K562 (cell line): ENCODE measurements around the gene GMDS. TPM values are rescaled to one million over a fixed set of nuclear protein-coding genes. Genes with fewer than 3 reads are reported as not detected.

Experiments used
- ATAC-seq: fragments of 200-7000 bp; cut with Tn5 transposase; 3 replicates; pipeline ENCODE4 v1.9.1; 2020; ENCODE audit warnings: moderate library complexity
- BruUV-seq: library from RNA; stranded (reverse); fragments of 400-500 nt; replicated peaks from 2 replicates; lab custom pipeline; 2021; lab: Mats Ljungman, UMichigan
- CTCF ChIA-PET: fragments of 300-600 bp; formaldehyde crosslinking; extraction: SDS; loops from one replicate; lab custom pipeline; 2021; ENCODE audit warnings: low intra/inter-chr PET ratio; lab: Yijun Ruan, JAX
- POLR2A ChIA-PET: fragments of 300-600, 350-650 bp; sonication (Branson Sonifier 250); formaldehyde crosslinking; extraction: SDS; loops from one replicate; lab custom pipeline; 2021; ENCODE audit warnings: antibody characterized with exemption, inconsistent platforms; lab: Yijun Ruan, JAX
- DNase-seq, 4 experiments: peaks; one replicate each; pipeline versions ENCODE4 v3.0.0 to v3.0.0-alpha.2; 2011 to 2018; ENCODE audit warnings: low spot score in 3 of 4, mixed read lengths in 3 of 4; ENCODE audit errors: extremely low read depth in 1 of 4
- FAIRE-seq: peaks from 2 replicates; lab custom pipeline; 2011; peaks lifted over from hg19 to GRCh38; lab: Jason Lieb, UNC
- H2AFZ ChIP-seq: 2 replicates; pipeline ENCODE4 v1.6.0; 2011; ENCODE audit warnings: low read depth, low read length, control low read depth, inconsistent platforms
- H3K27ac ChIP-seq: fragments of 200-600 bp; 3 replicates; pipeline ENCODE4 v1.8.0; 2011; ENCODE audit warnings: low read depth, mild to moderate bottlenecking, control low read depth, inconsistent platforms, low read length, moderate library complexity, mixed read lengths; ENCODE audit errors: extremely low read depth
- H3K27me3 ChIP-seq, 2 experiments: fragments of 300-600 bp in 1 of 2; 2 replicates in 1 of 2; 3 replicates in 1 of 2; pipeline versions ENCODE4 v1.6.0 to v1.8.0; 2011; ENCODE audit warnings: inconsistent platforms in 2 of 2, low read length in 2 of 2, mild to moderate bottlenecking in 1 of 2, mixed read lengths in 1 of 2, moderate library complexity in 1 of 2; ENCODE audit not compliant: control insufficient read depth in 2 of 2, insufficient read depth in 2 of 2
- H3K36me3 ChIP-seq: fragments of 300-600 bp; 3 replicates; pipeline ENCODE4 v1.8.0; 2011; ENCODE audit warnings: mild to moderate bottlenecking, low read length, inconsistent platforms; ENCODE audit not compliant: control insufficient read depth, insufficient read depth
- H3K4me1 ChIP-seq, 2 experiments: fragments of 200-600 bp in 1 of 2; replicated peaks in 1 of 2; 2 replicates in 1 of 2; 3 replicates in 1 of 2; pipeline versions ENCODE4 v1.5.1 to v1.8.0; 2011; ENCODE audit warnings: inconsistent platforms in 2 of 2, low read length in 2 of 2, mild to moderate bottlenecking in 1 of 2, mixed read lengths in 1 of 2, moderate library complexity in 1 of 2; ENCODE audit not compliant: control insufficient read depth in 2 of 2, insufficient read depth in 2 of 2
- H3K4me2 ChIP-seq: 2 replicates; pipeline ENCODE4 v1.6.1; 2011; ENCODE audit warnings: low read length, control low read depth, inconsistent platforms, mixed read lengths; ENCODE audit not compliant: insufficient read depth
- H3K4me3 ChIP-seq: fragments of 200-600 bp; sonication (generic), shearing (Covaris generic); 2 replicates; pipeline ENCODE4 v1.5.1; 2016; ENCODE audit warnings: control low read depth, inconsistent platforms
- H3K79me2 ChIP-seq: fragments of 200-600 bp; 3 replicates; pipeline ENCODE4 v1.8.0; 2011; ENCODE audit warnings: low read length, inconsistent platforms; ENCODE audit not compliant: control insufficient read depth, insufficient read depth
- H3K9ac ChIP-seq, 2 experiments: 2 replicates each; pipeline versions ENCODE4 v1.6.0 to v1.6.1; 2011; ENCODE audit warnings: low read depth in 2 of 2, low read length in 2 of 2, control low read depth in 1 of 2, inconsistent platforms in 1 of 2, mild to moderate bottlenecking in 1 of 2, mixed read lengths in 1 of 2; ENCODE audit not compliant: insufficient read depth in 1 of 2
- H3K9me1 ChIP-seq: one replicate; pipeline ENCODE4 v1.6.0; 2011; ENCODE audit warnings: inconsistent platforms, mild to moderate bottlenecking, low read length, moderate library complexity; ENCODE audit not compliant: control insufficient read depth, insufficient read depth
- H3K9me3 ChIP-seq: replicated peaks from 2 replicates; pipeline ENCODE4 v1.5.1; 2011; ENCODE audit warnings: low read depth, low read length, inconsistent platforms; ENCODE audit not compliant: control insufficient read depth, insufficient read depth
- H4K20me1 ChIP-seq: replicated peaks from 2 replicates; pipeline ENCODE4 v1.6.1; 2011; ENCODE audit warnings: low read length, inconsistent platforms, mixed read lengths; ENCODE audit not compliant: control insufficient read depth, insufficient read depth
- CBX5 ChIP-seq: IDR thresholded peaks from 2 replicates; pipeline ENCODE4 v1.6.1; 2014; ENCODE audit warnings: low read depth, borderline replicate concordance
- CREBBP ChIP-seq: IDR thresholded peaks from one replicate; pipeline ENCODE4 v1.6.1; 2012; ENCODE audit warnings: low read depth, mild to moderate bottlenecking, control low read depth, inconsistent platforms, low read length
- HNRNPH1 ChIP-seq: fragments of 200-400 bp; formaldehyde crosslinking; optimal IDR thresholded peaks from 2 replicates; pipeline ENCODE3; 2017; ENCODE audit warnings: low read depth, mild to moderate bottlenecking, low read length, moderate library complexity
- HNRNPUL1 ChIP-seq: fragments of 200-400 bp; formaldehyde crosslinking; IDR thresholded peaks from 2 replicates; pipeline ENCODE4 v1.6.1; 2017; ENCODE audit warnings: low read length
- RBM22 ChIP-seq: fragments of 200-400 bp; formaldehyde crosslinking; IDR thresholded peaks from 2 replicates; pipeline ENCODE4 v1.6.1; 2018; ENCODE audit warnings: low read length, low read depth; ENCODE audit not compliant: poor library complexity, severe bottlenecking
- SRSF3 ChIP-seq: fragments of 200-400 bp; formaldehyde crosslinking; IDR thresholded peaks from 2 replicates; pipeline ENCODE4 v1.6.1; 2016; ENCODE audit warnings: mild to moderate bottlenecking, low read length, moderate library complexity; ENCODE audit not compliant: insufficient read depth
- ZFX ChIP-seq: sonication (generic); formaldehyde crosslinking; IDR thresholded peaks from 2 replicates; pipeline ENCODE4 v1.8.0; 2022; ENCODE audit warnings: mild to moderate bottlenecking, missing genetic modification reagents, moderate library complexity
- ZNF12 ChIP-seq: sonication (generic); formaldehyde crosslinking; IDR thresholded peaks from 2 replicates; pipeline ENCODE4 v1.4.0; 2020; ENCODE audit warnings: mild to moderate bottlenecking, missing genetic modification reagents
- ZNF77 ChIP-seq: fragments of 250-450 bp; sonication (Bioruptor Pico); IDR thresholded peaks from 2 replicates; pipeline ENCODE4 v1.5.0; 2020
- WGBS: fragments of 100-300 bp; shearing (Covaris generic); methylation state at CpG from one replicate; pipeline ENCODE4 v1.1.6; 2016; ENCODE audit warnings: low coverage, mixed read lengths; ENCODE audit not compliant: insufficient coverage; ENCODE audit errors: missing lambda C conversion rate; 5-methylcytosine and 5-hydroxymethylcytosine counted together
- in situ Hi-C: fragments of 300-500 bp; cut with MboI; formaldehyde crosslinking; loops from 4 replicates; pipeline ENCODE4 v1.15.0; 2018; ENCODE audit warnings: inconsistent platforms, mixed read lengths
- intact Hi-C: fragments of 100-400 bp; cut with micrococcal nuclease; formaldehyde crosslinking; loops from 2 replicates; pipeline ENCODE4 v1.14.2; 2022
- polyA plus RNA-seq, 8 experiments: library from polyadenylated mRNA; depleted of rRNA in 4 of 8; stranded (reverse) in 5 of 8; unstranded in 3 of 8; fragments of >200 nt; fragmentation: Nextera tagmentation in 2 of 8; fragmentation: Illumina TruSeq in 1 of 8; extraction: Ambion mirVana in 2 of 8; extraction: Trizol in 1 of 8; gene quantifications; 2 replicates each; pipeline versions ENCODE4 v1.2.1 to v1.2.3, GENCODE V29; 2011 to 2014; ENCODE audit warnings: inconsistent platforms in 1 of 8, missing spikeins in 1 of 8
- total RNA-seq, 7 experiments: library from RNA; depleted of rRNA in 6 of 7; stranded (reverse); fragments of >200 nt in 6 of 7; fragmentation: Illumina TruSeq in 2 of 7; extraction: Trizol in 2 of 7; gene quantifications; 2 replicates each; pipeline versions ENCODE4 v1.2.1 to v1.2.3, GENCODE V29; 2011 to 2021; ENCODE audit warnings: low replicate concordance in 1 of 7
- TF ChIP-seq, protein P1 (sequence below): fragments of 450-650 bp; formaldehyde crosslinking; IDR thresholded peaks from 2 replicates; pipeline ENCODE4 v1.4.0; 2022; ENCODE audit warnings: missing genetic modification characterization
- TF ChIP-seq, protein P2 (sequence below): fragments of 450-650 bp; IDR thresholded peaks from 2 replicates; pipeline ENCODE4 v1.6.1; 2016; ENCODE audit warnings: mild to moderate bottlenecking, moderate library complexity

The GMDS gene
- total and polyA plus RNA-seq, 9 of the 15 experiments (the other 6 are each of a cell fraction or from before 2014, with no cell fraction given): 0.48 to 31.8 (median 13.4) TPM

DNA sequence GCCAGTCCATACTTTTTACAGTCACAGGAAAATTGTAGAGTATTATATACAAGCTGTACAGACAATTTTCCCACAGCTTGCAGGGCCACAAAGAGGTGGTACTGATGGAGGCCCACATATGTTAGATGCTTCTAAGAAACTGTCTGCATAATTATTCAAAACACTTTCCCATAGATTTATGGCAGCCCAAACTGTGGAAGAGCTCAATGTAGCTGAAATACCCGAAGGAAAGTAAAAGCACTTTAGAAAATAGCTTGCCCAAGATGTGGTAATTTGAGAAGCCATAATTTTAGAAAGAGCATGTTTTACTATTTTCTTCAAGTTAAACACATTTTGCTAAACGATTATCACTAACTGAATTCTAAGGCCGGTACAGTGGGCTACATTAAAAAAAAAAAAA, 36.9 kb downstream of the GMDS start:
- no TSS peak for BruUV-seq
- no peaks in the 10 kb centered on the region for H3K9me3 ChIP-seq
- H3K36me3 ChIP-seq: no peaks in the 10 kb centered on the region
- H3K4me1 ChIP-seq: no peaks in the 10 kb centered on the region
- peaks cover 4% of the 10 kb centered on the region for H4K20me1 ChIP-seq
- DNase-seq (no peak), FAIRE-seq (no peak), ATAC-seq (no peak)
- H2AFZ ChIP-seq: no peak overlapping the region
- in situ Hi-C loops: no loop called here
- peaks cover 0 to 4% of the 10 kb centered on the region in 2 experiments; a peak in 4 of 5 replicates for H3K27me3 ChIP-seq
- no peak overlapping the region for H3K27ac ChIP-seq
- CTCF ChIA-PET: interaction anchor here (1.0 to 1.8 kb wide), 2 partner anchors 145 to 240 kb away, joined by 5 to 17 read pairs; no protein-coding TSS in a partner anchor
- POLR2A ChIA-PET: interaction anchor here (0.9 to 2.0 kb wide), 4 partner anchors 9 to 41 kb away, joined by 3 to 7 read pairs (median 4); no protein-coding TSS in a partner anchor
- H3K4me2 ChIP-seq: no peak overlapping the region
- no peaks in the 10 kb centered on the region for H3K9me1 ChIP-seq
- H3K9ac ChIP-seq: no peak overlapping the region
- no peaks in the 10 kb centered on the region for H3K79me2 ChIP-seq
- H3K4me3 ChIP-seq: no peak overlapping the region
- 1% methylated on average over 3 of the region's 3 CpGs for WGBS
- intact Hi-C loops: loop anchor here (5.0 to 10.0 kb wide), 2 partner anchors 239 to 426 kb away; no protein-coding TSS in a partner anchor
- TF ChIP-seq ZNF12 (CRISPR knock-in tag): no peak
- no peak for TF ChIP-seq HNRNPH1
- TF ChIP-seq, protein P1, sequence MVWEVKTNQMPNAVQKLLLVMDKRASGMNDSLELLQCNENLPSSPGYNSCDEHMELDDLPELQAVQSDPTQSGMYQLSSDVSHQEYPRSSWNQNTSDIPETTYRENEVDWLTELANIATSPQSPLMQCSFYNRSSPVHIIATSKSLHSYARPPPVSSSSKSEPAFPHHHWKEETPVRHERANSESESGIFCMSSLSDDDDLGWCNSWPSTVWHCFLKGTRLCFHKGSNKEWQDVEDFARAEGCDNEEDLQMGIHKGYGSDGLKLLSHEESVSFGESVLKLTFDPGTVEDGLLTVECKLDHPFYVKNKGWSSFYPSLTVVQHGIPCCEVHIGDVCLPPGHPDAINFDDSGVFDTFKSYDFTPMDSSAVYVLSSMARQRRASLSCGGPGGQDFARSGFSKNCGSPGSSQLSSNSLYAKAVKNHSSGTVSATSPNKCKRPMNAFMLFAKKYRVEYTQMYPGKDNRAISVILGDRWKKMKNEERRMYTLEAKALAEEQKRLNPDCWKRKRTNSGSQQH (CRISPR knock-in tag): no peak
- no peak for TF ChIP-seq ZNF77 (CRISPR knock-in tag)
- TF ChIP-seq SRSF3: no peak
- no peak for TF ChIP-seq CBX5
- TF ChIP-seq RBM22: no peak
- no peak for TF ChIP-seq HNRNPUL1
- TF ChIP-seq, protein P2, sequence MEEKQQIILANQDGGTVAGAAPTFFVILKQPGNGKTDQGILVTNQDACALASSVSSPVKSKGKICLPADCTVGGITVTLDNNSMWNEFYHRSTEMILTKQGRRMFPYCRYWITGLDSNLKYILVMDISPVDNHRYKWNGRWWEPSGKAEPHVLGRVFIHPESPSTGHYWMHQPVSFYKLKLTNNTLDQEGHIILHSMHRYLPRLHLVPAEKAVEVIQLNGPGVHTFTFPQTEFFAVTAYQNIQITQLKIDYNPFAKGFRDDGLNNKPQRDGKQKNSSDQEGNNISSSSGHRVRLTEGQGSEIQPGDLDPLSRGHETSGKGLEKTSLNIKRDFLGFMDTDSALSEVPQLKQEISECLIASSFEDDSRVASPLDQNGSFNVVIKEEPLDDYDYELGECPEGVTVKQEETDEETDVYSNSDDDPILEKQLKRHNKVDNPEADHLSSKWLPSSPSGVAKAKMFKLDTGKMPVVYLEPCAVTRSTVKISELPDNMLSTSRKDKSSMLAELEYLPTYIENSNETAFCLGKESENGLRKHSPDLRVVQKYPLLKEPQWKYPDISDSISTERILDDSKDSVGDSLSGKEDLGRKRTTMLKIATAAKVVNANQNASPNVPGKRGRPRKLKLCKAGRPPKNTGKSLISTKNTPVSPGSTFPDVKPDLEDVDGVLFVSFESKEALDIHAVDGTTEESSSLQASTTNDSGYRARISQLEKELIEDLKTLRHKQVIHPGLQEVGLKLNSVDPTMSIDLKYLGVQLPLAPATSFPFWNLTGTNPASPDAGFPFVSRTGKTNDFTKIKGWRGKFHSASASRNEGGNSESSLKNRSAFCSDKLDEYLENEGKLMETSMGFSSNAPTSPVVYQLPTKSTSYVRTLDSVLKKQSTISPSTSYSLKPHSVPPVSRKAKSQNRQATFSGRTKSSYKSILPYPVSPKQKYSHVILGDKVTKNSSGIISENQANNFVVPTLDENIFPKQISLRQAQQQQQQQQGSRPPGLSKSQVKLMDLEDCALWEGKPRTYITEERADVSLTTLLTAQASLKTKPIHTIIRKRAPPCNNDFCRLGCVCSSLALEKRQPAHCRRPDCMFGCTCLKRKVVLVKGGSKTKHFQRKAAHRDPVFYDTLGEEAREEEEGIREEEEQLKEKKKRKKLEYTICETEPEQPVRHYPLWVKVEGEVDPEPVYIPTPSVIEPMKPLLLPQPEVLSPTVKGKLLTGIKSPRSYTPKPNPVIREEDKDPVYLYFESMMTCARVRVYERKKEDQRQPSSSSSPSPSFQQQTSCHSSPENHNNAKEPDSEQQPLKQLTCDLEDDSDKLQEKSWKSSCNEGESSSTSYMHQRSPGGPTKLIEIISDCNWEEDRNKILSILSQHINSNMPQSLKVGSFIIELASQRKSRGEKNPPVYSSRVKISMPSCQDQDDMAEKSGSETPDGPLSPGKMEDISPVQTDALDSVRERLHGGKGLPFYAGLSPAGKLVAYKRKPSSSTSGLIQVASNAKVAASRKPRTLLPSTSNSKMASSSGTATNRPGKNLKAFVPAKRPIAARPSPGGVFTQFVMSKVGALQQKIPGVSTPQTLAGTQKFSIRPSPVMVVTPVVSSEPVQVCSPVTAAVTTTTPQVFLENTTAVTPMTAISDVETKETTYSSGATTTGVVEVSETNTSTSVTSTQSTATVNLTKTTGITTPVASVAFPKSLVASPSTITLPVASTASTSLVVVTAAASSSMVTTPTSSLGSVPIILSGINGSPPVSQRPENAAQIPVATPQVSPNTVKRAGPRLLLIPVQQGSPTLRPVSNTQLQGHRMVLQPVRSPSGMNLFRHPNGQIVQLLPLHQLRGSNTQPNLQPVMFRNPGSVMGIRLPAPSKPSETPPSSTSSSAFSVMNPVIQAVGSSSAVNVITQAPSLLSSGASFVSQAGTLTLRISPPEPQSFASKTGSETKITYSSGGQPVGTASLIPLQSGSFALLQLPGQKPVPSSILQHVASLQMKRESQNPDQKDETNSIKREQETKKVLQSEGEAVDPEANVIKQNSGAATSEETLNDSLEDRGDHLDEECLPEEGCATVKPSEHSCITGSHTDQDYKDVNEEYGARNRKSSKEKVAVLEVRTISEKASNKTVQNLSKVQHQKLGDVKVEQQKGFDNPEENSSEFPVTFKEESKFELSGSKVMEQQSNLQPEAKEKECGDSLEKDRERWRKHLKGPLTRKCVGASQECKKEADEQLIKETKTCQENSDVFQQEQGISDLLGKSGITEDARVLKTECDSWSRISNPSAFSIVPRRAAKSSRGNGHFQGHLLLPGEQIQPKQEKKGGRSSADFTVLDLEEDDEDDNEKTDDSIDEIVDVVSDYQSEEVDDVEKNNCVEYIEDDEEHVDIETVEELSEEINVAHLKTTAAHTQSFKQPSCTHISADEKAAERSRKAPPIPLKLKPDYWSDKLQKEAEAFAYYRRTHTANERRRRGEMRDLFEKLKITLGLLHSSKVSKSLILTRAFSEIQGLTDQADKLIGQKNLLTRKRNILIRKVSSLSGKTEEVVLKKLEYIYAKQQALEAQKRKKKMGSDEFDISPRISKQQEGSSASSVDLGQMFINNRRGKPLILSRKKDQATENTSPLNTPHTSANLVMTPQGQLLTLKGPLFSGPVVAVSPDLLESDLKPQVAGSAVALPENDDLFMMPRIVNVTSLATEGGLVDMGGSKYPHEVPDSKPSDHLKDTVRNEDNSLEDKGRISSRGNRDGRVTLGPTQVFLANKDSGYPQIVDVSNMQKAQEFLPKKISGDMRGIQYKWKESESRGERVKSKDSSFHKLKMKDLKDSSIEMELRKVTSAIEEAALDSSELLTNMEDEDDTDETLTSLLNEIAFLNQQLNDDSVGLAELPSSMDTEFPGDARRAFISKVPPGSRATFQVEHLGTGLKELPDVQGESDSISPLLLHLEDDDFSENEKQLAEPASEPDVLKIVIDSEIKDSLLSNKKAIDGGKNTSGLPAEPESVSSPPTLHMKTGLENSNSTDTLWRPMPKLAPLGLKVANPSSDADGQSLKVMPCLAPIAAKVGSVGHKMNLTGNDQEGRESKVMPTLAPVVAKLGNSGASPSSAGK: no peak
- TF ChIP-seq CREBBP: no peak
- TF ChIP-seq ZFX (CRISPR knock-in tag): no peak
